HCT116 (cell line): ENCODE results near the gene PLS3.

Experiments
- EZH2 ChIP-seq: fragments of 200-600 bp; sonication (generic); IDR thresholded peaks from 2 replicates; pipeline ENCODE4 v1.6.1; 2017; ENCODE audit warnings: antibody characterized with exemption, mixed run types
- SIN3A ChIP-seq: IDR thresholded peaks from 2 replicates; pipeline ENCODE4 v1.6.1; 2012; ENCODE audit warnings: low read depth
- TF ChIP-seq, protein P1 (sequence below), 3 experiments: fragments of 200-600 bp in 1 of 3; sonication (generic) in 1 of 3; IDR thresholded peaks in 2 of 3; conservative IDR thresholded peaks in 1 of 3; 2 replicates each; pipeline ENCODE4 v1.5.1; 2012 to 2017; ENCODE audit warnings: low read depth in 2 of 3, low read length in 2 of 3, antibody characterized with exemption in 1 of 3, borderline replicate concordance in 1 of 3, control low read depth in 1 of 3, mild to moderate bottlenecking in 1 of 3, mixed read lengths in 1 of 3, mixed run types in 1 of 3, moderate library complexity in 1 of 3; ENCODE audit not compliant: insufficient read depth in 1 of 3

DNA sequence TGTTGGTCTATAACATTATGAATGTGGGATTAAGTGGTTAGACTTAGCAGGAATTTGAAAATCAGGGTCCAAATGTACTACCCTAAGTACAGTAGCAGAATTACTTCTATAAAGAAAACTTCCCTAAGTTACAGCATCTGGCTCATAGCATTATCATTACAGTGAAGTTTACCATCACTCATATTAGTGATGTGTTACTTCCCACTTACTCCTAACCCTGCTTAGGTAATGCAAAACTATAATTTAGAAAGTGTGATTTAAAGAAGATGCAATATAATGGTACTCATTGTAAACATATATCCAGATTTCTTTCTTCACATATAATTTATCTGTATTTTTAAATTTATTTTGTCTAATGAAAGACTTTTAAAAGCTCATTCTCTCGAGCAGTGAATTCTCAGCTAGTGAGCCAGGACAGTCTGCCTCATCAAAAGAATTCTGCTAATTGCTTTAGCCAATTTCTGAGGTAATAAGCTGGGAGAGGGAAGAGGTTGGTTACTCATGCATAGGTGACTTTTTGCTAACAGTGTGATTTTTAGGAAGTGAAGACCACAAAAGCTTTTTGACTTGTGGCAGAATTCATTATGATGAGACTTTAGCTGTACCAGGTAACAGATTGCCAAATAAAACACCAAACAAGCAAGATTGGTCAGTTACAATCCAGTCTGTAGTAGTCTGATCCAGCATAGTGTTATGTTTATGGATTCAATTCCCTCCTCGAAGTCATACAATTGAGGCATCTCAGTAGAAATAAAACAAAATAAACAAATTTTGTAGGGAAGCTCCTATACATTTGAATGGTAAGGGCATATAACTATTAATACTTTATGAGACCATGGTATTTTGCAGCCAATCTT, 21.0 kb downstream of the PLS3 start:
- TF ChIP-seq SIN3A (no peak), EZH2 (no peak)
- TF ChIP-seq, protein P1, sequence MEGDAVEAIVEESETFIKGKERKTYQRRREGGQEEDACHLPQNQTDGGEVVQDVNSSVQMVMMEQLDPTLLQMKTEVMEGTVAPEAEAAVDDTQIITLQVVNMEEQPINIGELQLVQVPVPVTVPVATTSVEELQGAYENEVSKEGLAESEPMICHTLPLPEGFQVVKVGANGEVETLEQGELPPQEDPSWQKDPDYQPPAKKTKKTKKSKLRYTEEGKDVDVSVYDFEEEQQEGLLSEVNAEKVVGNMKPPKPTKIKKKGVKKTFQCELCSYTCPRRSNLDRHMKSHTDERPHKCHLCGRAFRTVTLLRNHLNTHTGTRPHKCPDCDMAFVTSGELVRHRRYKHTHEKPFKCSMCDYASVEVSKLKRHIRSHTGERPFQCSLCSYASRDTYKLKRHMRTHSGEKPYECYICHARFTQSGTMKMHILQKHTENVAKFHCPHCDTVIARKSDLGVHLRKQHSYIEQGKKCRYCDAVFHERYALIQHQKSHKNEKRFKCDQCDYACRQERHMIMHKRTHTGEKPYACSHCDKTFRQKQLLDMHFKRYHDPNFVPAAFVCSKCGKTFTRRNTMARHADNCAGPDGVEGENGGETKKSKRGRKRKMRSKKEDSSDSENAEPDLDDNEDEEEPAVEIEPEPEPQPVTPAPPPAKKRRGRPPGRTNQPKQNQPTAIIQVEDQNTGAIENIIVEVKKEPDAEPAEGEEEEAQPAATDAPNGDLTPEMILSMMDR (IDR thresholded peaks at IDR 0.05 in 2 of 3, conservative IDR thresholded peaks at IDR 0.05 in 1 of 3; ENCODE audit: borderline replicate concordance in 1 of 3, insufficient read depth in 1 of 3, low read depth in 2 of 3, low read length in 2 of 3) = no peak
